ENCODE results near the gene MYO18B.
"Not testable (repeated sequence)": the region's sequence is repeated elsewhere in the genome, so short reads cannot be mapped to it uniquely, and the experiment has no call there.

The MYO18B gene

GRCh38 chr22:25942856-25943411 lies 200.9 kb downstream of the MYO18B start:
- peak; percentile 85 for DNase-seq (ENCODE audit: low spot score)

DNA sequence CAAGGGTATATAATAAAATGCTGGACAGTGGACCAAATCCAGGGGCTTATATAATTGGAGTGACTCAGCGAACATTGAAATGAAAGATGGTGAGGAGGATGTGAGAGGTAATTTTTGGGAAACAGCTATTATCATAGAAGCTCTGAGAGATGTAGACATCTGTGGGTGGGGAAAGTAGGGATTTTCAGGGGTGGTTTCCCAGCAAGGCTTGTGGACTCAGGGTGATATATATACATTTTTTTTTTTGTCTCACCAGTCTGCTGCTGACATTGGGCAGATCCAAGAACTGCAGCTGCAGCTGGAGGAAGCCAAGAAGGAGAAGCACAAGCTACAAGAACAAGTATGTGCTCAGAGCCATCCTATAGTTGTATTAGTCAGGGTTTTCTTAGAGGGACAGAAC lies 208.1 kb downstream of the MYO18B start:
- no peak for DNase-seq (ENCODE audit: low spot score)

GRCh38 chr22:25953276-25953675 lies 211.3 kb downstream of the MYO18B start:
- no peak for DNase-seq (ENCODE audit: low spot score)

- no peak for DNase-seq (ENCODE audit: low spot score)
These were observed 211.9 kb downstream of the MYO18B start for GRCh38 chr22:25953919-25954318.

- DNase-seq (ENCODE audit: low spot score), result no peak
These were observed 213.3 kb downstream of the MYO18B start for GRCh38 chr22:25955323-25955722.

- no peak for DNase-seq (ENCODE audit: low spot score)
These were observed 214.8 kb downstream of the MYO18B start for GRCh38 chr22:25956801-25957200.

- no peak for DNase-seq (ENCODE audit: low spot score)
These were observed 218.1 kb downstream of the MYO18B start for GRCh38 chr22:25959818-25960774.

GRCh38 chr22:25961699-25962098 lies 219.7 kb downstream of the MYO18B start:
- no peak for DNase-seq (ENCODE audit: low spot score)

- no peak for DNase-seq (ENCODE audit: low spot score)
These were observed 220.7 kb downstream of the MYO18B start for GRCh38 chr22:25962711-25963110.

GRCh38 chr22:25964961-25965730 lies 223.2 kb downstream of the MYO18B start:
- no peak for DNase-seq (ENCODE audit: low spot score)

DNA sequence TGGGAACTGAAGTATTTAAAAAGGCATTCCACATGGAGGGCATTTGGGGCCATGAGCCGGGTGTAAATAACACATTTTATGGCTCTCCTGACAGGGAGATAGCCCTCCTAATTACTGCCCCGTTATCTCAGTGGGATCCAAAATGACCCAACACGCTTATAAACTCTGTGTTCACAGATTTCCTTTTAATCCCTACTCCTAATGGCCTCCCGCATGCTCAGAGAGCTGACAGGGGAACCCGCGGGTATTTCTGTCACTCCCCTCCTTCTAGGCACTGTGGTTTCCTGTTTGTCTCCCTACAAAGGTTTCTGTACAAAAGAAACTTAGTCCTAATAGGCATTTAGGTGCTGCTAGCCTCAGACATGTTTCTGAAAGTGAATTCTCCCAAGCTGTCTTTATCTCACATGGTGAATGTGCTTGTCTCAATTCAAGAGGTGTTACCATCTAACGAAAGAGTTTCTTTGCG lies 224.5 kb downstream of the MYO18B start:
- peak; percentile 64 for DNase-seq (ENCODE audit: low spot score)

DNA sequence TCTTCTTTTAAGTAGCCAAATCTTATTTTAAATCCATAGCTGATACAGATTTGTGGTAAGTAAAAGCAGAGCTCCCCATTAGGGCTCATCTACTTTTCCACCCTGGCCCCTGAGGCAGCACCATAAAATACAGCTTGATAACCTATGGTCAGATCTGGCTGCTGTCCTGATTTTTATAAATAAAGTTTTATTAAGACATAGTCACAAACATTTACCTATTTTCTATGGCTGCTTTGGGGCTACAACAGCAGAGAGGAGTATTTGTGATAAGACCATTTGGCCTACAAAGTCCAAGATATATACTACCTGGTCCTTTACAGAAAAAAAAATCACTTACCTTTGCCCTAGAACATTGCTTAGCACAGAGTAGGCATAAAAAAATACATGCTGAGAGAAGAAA lies 227.3 kb downstream of the MYO18B start:
- no peak for DNase-seq (ENCODE audit: low spot score)

- no peak for DNase-seq (ENCODE audit: low spot score)
These were observed 227.9 kb downstream of the MYO18B start for GRCh38 chr22:25969901-25970300.

DNA sequence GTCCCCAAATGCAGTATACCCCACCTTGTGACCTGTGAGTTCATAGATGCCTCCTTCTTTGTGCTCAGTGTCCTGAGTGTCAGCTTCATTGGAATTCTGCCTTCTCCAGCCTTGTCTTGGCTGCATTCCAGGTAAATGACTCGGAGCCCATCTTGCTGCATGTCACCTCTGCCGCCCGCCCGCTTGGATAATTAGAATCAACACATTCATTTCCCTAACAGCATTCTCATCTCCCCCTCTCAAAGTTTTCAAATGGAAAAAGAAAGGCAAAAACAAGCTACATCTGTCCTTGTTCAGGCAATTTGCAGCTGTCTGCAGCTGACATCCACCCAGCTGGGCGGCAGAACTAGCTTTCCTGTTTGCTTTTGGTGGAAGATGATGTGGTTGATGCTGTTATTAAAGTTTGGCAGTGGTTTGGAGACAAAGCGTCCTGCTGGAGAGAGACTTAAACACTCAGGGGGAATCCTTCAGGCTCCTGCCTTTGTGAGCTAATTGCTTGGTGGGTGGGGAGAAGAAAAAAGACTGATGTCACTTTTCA lies 228.5 kb downstream of the MYO18B start:
- no peak for DNase-seq (ENCODE audit: low spot score)

DNA sequence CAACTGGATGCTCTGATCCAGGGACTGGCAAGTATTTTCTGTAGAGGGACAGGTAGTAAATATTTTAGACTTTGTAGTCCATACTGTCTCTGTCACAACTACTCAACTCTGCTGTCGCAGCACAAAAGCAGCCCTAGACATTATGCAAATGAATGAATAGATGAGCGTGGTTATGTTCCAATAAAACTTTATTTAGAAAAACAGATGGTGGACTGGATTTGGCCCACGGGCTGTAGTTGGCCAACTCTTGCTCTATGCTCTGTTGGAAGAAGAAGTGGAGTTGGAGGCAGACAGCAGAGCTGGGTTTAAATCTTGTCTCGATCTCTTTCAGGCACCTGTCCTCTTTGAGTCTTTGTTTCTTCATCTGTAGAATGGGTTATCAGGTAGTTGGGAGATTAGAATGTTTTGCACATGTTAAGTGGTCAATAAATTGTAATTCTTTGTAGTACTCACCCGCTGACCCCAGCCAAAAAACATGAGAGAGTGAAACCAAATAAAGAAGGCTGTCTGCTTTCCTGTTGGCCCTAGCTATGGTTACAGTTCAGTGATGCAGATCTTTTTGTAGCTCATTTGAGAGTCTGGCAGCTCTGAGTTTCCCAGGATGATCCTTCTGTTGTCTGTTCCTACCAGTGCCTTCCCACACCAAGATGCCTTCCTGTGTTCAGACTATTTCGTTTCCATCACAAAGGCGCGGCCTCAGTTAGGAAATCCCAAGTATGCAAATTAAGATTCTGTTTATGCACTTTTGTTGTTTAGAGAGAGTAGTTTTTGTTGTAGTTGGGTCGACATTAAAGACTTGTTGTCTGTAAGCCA lies 229.2 kb downstream of the MYO18B start:
- DNase-seq (ENCODE audit: low spot score), result no peak

GRCh38 chr22:25972397-25972796 lies 230.4 kb downstream of the MYO18B start:
- no peak for DNase-seq (ENCODE audit: low spot score)

DNA sequence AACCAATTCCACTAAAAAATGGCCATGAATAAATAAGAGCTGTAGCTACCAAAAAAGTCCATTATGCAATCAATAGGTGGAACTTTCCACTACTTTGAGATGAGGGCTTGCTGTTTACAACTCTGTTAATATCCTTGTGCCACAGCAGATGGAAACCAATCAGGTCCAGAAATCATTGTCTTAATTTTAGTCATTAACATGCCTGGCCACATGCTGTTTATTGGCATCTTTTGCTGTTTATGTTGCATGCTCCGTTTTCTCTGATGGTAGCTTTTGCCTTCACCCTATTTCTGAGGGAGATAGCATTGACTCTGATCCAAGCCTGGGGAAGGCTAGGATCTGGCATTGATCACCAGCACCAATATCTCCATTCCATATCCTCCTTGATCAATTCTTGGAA lies 234.4 kb downstream of the MYO18B start:
- DNase-seq (ENCODE audit: low spot score), result no peak

- DNase-seq (ENCODE audit: low spot score), result no peak
These were observed 238.0 kb downstream of the MYO18B start for GRCh38 chr22:25979968-25980367.

- not testable (repeated sequence) for DNase-seq (ENCODE audit: low spot score)
These were observed 242.9 kb downstream of the MYO18B start for GRCh38 chr22:25984911-25985310.

GRCh38 chr22:25987948-25988347 lies 246.0 kb downstream of the MYO18B start:
- DNase-seq (ENCODE audit: low spot score), result no peak

DNA sequence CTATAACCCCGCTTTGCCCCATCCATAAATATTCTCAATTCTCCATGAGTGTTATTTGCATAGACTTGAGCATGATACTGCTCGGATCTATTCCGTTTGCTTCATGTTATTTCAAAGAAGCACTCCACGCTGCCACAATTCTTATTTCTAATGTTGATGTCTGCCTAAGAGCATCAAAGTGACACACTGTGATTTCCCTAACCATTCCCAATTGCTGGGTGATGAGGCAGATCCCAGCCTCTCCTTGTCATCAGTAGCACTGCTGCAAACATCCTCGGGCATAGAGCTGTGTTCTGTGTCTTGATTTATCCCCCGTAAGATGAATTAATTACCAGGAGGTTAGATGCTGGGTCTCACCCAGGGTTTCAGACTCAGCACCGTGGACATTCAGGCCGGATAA lies 249.0 kb downstream of the MYO18B start:
- DNase-seq (ENCODE audit: low spot score), result no peak

- DNase-seq (ENCODE audit: low spot score), result no peak
These were observed 250.3 kb downstream of the MYO18B start for GRCh38 chr22:25992331-25992730.
